ENCODE measurements around the gene TCHP.
"Not testable (repeated sequence)": the region's sequence is repeated elsewhere in the genome, so short reads cannot be mapped to it uniquely, and the experiment has no call there.

Gene TCHP

DNA sequence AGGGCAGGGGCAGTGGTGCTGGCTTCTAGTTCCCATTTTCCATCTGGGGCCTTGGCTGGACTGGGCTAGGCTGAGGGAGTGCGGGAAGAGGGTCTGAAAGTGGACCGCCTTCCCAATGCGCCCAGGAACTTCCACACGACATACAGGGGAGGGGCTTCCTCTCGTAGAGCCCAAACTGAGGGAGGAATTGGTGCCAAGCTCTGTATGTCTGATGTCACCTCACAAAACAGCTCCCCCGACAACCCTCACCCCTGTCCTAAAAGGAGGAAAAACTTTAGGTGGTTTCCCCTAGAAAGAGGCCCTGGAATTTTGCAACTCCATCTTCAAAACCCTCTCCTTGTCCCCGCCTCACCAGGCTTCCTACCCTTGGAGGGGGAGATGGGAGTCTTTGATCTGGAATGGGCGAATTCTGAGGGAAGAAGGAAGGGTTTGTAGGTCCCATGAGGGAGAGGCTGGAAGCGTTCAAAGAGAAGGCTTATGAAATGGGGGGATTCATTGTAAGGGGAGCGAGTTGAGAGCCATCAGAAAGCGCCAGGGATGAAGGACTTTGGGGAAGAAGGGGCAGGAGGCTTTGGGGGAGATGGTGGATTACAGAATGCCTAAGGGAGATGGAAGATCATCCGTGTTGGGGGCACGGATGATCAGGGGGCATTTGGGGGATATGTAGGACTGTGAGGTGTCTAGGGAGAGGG lies 20.6 kb upstream of the TCHP start:
- DNase-seq (ENCODE audit: low spot score) = no peak

GRCh38 chr12:109880043-109880931 lies 19.8 kb upstream of the TCHP start, which contains the start of gene GLTP:
Gene GLTP (minus strand): TSS chr12:109880541. CDS start chr12:109880374, 167 bp downstream.
- peak; percentile 92 for DNase-seq (ENCODE audit: low spot score)

- no peak for DNase-seq (ENCODE audit: low spot score)
Measured at GRCh38 chr12:109880938-109881337, 19.1 kb upstream of the TCHP start.

DNA sequence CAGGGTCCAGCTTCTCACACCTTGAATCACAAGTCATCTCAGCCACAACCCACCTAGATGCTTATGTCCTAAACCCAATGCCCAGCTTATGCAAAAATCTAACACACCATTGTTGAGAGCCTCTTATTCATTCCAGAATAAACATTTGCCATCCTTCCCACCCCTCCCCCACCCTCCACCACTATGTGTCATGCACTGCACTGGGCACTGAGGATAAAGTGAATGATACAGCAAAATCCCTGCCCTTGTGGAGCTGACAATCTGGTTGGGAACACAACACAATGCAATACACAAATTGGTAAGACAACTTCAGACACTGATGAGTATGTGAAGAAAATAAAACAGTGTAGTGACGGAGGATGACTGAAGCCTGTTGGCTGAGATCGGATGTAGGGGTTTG lies 18.3 kb upstream of the TCHP start:
- no peak for DNase-seq (ENCODE audit: low spot score)

GRCh38 chr12:109883461-109883860 lies 16.6 kb upstream of the TCHP start:
- no peak for DNase-seq (ENCODE audit: low spot score)

DNA sequence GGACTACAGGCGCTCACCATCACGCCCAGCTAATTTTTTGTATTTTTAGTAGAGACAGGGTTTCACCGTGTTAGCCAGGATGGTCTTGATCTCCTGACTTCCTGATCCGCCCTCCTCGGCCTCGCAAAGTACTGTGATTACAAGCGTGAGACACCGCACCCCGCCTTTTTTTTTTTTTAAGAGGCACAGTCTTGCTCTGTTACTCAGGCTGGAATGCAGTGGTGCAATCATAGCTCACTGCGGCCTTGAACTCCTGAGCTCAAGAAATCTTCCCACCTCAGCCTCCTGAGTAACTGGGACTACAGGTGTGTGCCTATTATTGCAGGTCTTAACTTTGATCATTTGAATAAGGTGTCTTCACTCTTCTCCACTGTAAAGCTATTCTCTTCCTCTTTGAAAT lies 14.5 kb upstream of the TCHP start:
- no peak for DNase-seq (ENCODE audit: low spot score)

DNA sequence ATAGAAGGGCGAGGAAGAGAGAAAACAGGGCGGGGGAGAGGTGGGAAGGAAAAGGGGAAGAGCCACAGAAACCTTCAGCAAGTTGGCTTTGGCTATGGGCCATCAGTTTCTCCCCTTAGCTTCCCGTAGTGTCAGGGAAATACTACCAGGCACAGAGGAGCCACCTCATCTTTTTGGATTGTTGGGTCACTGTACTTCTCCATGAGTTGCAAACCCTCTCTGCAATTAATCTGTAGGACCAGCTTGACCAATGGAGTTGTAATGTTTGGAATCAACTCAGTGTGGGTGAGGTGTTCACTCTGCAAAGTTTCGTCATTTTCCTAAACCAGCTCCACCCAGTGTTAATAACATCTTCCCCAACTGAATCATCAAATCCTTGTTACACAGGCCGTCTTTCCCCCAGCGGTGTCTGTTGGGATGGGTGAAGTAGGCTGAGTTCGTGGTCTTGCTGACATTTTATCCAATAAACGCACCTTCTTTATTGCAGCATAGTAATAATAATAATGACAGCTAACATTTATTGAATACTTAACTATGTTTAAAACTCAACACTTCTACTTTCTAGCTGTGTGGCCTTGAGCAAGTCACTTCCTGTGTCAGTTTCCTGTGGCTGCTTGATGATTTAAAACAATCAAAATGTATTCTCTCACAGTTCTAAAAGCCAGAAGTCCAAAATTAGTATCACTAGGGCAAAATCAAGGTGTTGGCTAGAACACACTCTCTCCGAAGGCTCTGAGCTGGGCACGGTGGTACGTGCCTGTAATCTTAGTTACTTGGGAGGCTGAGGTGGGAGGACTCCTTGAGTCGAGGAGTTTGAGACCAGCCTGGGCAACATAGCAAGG lies 11.7 kb upstream of the TCHP start:
- no peak for DNase-seq (ENCODE audit: low spot score)

- DNase-seq (ENCODE audit: low spot score) = no peak
Measured at GRCh38 chr12:109890620-109891170, 9.4 kb upstream of the TCHP start.

- not testable (repeated sequence) for DNase-seq (ENCODE audit: low spot score)
Measured at GRCh38 chr12:109891731-109892130, 8.3 kb upstream of the TCHP start.

- no peak for DNase-seq (ENCODE audit: low spot score)
Measured at GRCh38 chr12:109892165-109892715, 7.8 kb upstream of the TCHP start.

DNA sequence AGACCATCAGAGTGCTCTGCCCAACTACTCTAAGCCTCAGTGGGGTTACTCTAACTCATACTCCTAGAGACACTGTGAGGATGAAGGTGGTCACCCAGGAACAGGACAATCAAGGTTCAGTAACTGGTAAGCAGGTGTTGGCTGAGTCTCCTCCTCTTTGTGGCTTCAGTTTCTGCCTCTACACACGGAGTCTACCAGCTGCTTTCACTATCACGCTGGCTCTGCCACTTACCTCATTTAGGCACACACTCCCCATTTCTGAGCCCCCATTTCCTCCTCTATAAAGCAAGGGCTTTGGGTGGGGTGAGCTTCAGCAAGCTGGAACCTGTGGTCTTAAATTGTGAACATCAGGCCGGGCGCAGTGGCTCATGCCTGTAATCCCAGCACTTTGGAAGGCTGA lies 7.3 kb upstream of the TCHP start:
- no peak for DNase-seq (ENCODE audit: low spot score)

- no peak for DNase-seq (ENCODE audit: low spot score)
Measured at GRCh38 chr12:109893261-109893995, 6.6 kb upstream of the TCHP start.

- DNase-seq (ENCODE audit: low spot score) = no peak
Measured at GRCh38 chr12:109894939-109895338, 5.1 kb upstream of the TCHP start.

DNA sequence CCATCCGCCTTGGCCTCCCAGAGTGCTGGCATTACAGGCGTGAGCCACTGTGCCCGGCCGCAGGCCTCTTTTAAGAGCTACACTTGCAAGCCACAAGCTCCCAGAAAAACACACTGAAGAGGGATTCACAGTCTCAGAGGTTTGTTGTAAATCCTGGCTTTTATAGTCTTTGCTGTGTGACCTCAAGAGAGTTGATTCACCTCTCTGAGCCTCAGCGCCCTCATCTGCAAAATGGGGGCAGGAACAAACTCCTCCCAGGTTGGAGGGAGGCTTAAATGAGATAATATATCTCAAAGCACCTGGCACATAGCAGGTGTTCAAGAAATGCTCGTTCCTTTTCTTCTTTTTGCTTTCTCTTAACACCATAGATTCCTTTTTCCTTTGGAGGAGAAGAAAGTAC lies 3.9 kb upstream of the TCHP start:
- no peak for DNase-seq (ENCODE audit: low spot score)

- DNase-seq (ENCODE audit: low spot score) = no peak
Measured at GRCh38 chr12:109897029-109897428, 3.0 kb upstream of the TCHP start.

DNA sequence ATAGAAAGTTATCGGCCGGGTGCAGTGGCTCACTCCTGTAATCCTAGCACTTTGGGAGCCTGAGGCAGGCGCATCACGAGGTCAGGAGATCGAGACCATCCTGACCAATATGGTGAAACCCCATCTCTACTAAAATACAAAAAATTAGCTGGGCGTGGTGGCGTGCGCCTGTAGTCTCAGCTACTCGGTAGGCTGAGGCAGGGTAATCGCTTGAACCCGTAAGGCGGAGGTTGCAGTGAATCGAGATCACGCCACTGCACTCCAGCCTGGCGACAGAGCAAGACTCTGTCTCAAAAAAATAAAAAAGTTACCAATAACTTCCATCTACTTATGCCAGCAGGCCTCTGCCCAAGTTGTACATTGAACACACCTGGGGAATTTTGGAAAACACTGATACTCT lies 729 bp upstream of the TCHP start:
- not testable (repeated sequence) for DNase-seq (ENCODE audit: low spot score)

DNA sequence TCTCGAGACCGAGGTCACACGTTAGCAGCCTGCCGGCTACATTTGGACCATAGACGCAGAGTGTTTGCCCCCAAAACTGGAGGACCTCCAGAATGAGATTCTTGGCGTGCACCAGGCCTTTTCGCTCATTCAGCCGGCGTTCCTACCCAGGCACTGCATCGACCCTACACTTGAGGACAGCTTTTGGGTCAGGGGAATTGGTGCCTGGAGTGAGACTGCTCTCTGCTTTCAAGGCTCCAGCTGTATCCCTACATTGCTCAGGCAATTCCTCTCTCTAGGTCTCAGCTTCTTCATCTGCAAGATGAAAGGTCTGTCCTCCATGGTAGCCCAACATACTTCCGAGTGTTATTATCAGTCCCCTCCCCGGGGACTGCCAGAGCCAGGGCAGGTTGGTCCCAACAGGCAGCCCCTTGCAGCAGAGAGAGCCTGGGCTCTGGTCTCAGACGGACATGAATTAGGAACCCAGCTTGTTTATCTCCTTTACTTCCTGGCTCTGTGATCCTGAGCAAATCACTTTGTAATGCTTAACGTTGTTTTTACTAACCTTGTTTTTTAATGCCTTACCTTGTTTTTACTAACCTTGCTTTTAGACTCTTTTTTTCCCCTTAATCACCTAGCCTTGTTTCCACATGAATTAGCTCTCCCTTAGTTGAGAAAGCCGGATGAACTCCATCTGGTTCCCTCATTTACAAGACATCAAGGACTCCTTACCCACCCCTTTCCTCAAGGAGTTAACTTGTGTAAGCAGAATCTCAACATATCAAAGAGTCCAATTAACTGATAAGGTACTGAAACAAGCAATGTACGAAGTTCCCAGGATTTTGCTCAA lies 892 bp downstream of the TCHP start:
- DNase-seq (ENCODE audit: low spot score) = peak; percentile 66

- no peak for DNase-seq (ENCODE audit: low spot score)
Measured at GRCh38 chr12:109902891-109903418, 2.9 kb downstream of the TCHP start.

- no peak for DNase-seq (ENCODE audit: low spot score)
Measured at GRCh38 chr12:109905301-109905700, 5.2 kb downstream of the TCHP start.
